ENCODE data around the gene A4GNT.
A peak's percentile ranks its signal among the peaks of the same experiment; 100 is the strongest.

A4GNT gene

DNA sequence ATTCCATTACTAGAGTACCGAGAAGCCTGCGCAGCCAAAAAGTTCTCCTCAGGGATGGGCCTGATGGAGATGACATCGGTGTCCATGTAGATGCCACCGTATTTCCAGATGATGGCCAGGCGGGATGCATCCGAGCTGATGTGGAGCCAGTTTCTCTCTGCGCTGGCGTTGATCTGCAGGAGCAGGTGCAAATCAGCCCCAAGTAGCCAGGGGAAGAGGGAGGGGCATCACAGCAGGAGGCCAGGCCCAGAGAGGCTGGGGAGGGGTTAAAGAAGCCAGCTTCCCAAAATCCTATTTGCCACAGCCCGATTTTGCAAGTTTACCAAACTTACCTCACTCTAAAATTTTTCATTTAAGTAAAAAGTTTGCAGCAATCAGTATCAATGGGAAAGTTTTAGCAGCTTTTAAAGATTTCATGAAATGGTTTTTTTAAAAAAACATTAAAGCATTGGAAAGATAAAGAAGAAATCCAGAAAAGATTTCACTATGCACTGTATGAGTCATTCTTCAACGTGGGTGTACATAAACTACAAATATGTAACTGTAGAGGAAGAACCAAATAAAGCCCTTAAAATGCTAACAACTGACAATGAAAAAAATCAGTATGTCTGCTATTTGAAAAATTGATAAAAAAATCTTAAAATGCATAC lies 7.4 kb downstream of the A4GNT start:
- Histone ChIP-seq H3K79me1 (replicated peaks; ENCODE audit: low read length, poor library complexity, severe bottlenecking) (no peaks in the 10 kb centered on the region), H3K4me1 (ENCODE audit: control insufficient read depth, insufficient read depth, low read depth, low read length) (peaks cover 8% of the 10 kb centered on the region), H2BK120ac (ENCODE audit: low read depth, low read length) (no peak overlapping the region), H3K4me3 (ENCODE audit: insufficient read depth in 1 of 2, low read depth in 1 of 2, low read length in 2 of 2) (peak overlapping the region in 1 of 2 experiments; percentile 46), H3K9ac (ENCODE audit: low read length) (peak overlapping the region; percentile 80), H2AFZ (ENCODE audit: low read depth, low read length) (no peak overlapping the region), H3K14ac (ENCODE audit: low read length in 2 of 2) (no peak overlapping the region), H2BK15ac (ENCODE audit: low read depth, poor library complexity, severe bottlenecking) (no peak overlapping the region), H3K4me2 (ENCODE audit: low read length, poor library complexity, severe bottlenecking) (no peak overlapping the region), H3K23ac (ENCODE audit: low read length in 2 of 2) (no peak overlapping the region), H3K4ac (ENCODE audit: low read depth in 1 of 2, low read length in 2 of 2) (no peak overlapping the region), H3K27ac (ENCODE audit: low read length, poor library complexity, severe bottlenecking) (no peak overlapping the region), H4K8ac (ENCODE audit: low read length) (no peak overlapping the region), H3K27me3 (ENCODE audit: control insufficient read depth in 1 of 2, insufficient read depth in 1 of 2, low read length in 2 of 2) (no peaks in the 10 kb centered on the region), H3K18ac (ENCODE audit: low read depth in 1 of 2, low read length in 2 of 2) (no peak overlapping the region), H2BK5ac (ENCODE audit: low read depth, low read length, poor library complexity, severe bottlenecking) (no peak overlapping the region), H2BK12ac (ENCODE audit: low read length in 2 of 2) (no peak overlapping the region), H3K36me3 (ENCODE audit: control insufficient read depth in 1 of 2, insufficient read depth in 2 of 2, low read depth in 1 of 2, low read length in 2 of 2) (no peaks in the 10 kb centered on the region), H3K9me3 (ENCODE audit: control insufficient read depth, low read length) (peaks cover 7% of the 10 kb centered on the region), H4K91ac (ENCODE audit: low read length) (no peak overlapping the region), H2AK5ac (ENCODE audit: low read length, severe bottlenecking) (no peak overlapping the region)
- 93% methylated on average over 8 of the region's 10 CpGs for WGBS
- peak; percentile 32 for DNase-seq

DNA sequence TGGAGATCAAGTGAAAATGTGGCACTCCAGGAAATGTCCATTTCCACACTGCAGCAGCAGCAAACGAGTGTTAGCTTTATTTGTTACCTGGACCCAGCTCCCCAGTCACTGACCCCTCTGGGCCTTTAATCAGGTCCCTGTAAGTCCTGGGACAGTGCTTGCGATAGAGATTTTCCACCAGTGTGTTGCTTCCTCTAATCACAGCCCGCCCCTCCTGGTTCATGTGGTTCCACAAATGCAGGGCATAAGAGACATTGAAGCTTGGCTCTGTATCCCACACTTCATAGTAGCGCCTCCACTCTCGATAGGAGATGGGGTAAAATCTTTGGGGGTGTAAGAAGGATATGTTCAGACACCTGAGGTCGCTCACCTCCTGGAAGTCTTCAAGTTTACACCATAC lies 8.0 kb downstream of the A4GNT start:
- Histone ChIP-seq H4K91ac (ENCODE audit: low read length) (no peak overlapping the region), H3K4me3 (ENCODE audit: insufficient read depth in 1 of 2, low read depth in 1 of 2, low read length in 2 of 2) (no peak overlapping the region), H3K79me1 (replicated peaks; ENCODE audit: low read length, poor library complexity, severe bottlenecking) (no peaks in the 10 kb centered on the region), H2BK120ac (ENCODE audit: low read depth, low read length) (no peak overlapping the region), H3K4me1 (ENCODE audit: control insufficient read depth, insufficient read depth, low read depth, low read length) (peaks cover 8% of the 10 kb centered on the region), H2BK12ac (ENCODE audit: low read length in 2 of 2) (no peak overlapping the region), H2BK5ac (ENCODE audit: low read depth, low read length, poor library complexity, severe bottlenecking) (no peak overlapping the region), H3K9me3 (ENCODE audit: control insufficient read depth, low read length) (peaks cover 7% of the 10 kb centered on the region), H2AK5ac (ENCODE audit: low read length, severe bottlenecking) (no peak overlapping the region), H3K36me3 (ENCODE audit: control insufficient read depth in 1 of 2, insufficient read depth in 2 of 2, low read depth in 1 of 2, low read length in 2 of 2) (no peaks in the 10 kb centered on the region), H3K9ac (ENCODE audit: low read length) (no peak overlapping the region), H3K18ac (ENCODE audit: low read depth in 1 of 2, low read length in 2 of 2) (no peak overlapping the region), H3K23ac (ENCODE audit: low read length in 2 of 2) (no peak overlapping the region), H3K27me3 (ENCODE audit: control insufficient read depth in 1 of 2, insufficient read depth in 1 of 2, low read length in 2 of 2) (no peaks in the 10 kb centered on the region), H2AFZ (ENCODE audit: low read depth, low read length) (no peak overlapping the region), H3K14ac (ENCODE audit: low read length in 2 of 2) (no peak overlapping the region), H3K4me2 (ENCODE audit: low read length, poor library complexity, severe bottlenecking) (no peak overlapping the region), H3K27ac (ENCODE audit: low read length, poor library complexity, severe bottlenecking) (no peak overlapping the region), H3K4ac (ENCODE audit: low read depth in 1 of 2, low read length in 2 of 2) (no peak overlapping the region), H2BK15ac (ENCODE audit: low read depth, poor library complexity, severe bottlenecking) (no peak overlapping the region), H4K8ac (ENCODE audit: low read length) (no peak overlapping the region)
- DNase-seq: no peak
- 92% methylated on average over 3 of the region's 6 CpGs for WGBS

DNA sequence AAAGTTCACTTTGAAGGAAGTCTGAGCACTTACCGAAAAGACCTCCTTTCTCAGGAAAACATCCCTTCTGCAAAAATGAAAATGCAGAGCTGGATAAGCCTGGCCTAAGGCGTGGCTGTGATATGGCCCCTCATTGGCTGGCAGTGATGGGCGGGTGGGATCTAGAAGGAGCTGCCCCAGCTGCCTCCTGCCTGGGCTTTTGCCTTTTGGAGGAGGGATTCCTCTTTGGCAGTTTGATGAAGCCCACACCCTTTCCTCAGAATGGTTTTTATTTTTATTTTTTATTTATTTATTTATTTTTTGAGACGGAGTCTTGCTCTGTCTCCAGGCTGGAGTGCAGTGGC lies 12.8 kb downstream of the A4GNT start:
- Histone ChIP-seq H3K79me1 (replicated peaks; ENCODE audit: low read length, poor library complexity, severe bottlenecking) (no peaks in the 10 kb centered on the region), H3K23ac (ENCODE audit: low read length in 2 of 2) (no peak overlapping the region), H3K9me3 (ENCODE audit: control insufficient read depth, low read length) (peaks cover 7% of the 10 kb centered on the region), H3K27me3 (ENCODE audit: control insufficient read depth in 1 of 2, insufficient read depth in 1 of 2, low read length in 2 of 2) (no peaks in the 10 kb centered on the region), H2AK5ac (ENCODE audit: low read length, severe bottlenecking) (no peak overlapping the region), H4K91ac (ENCODE audit: low read length) (no peak overlapping the region), H3K4ac (ENCODE audit: low read depth in 1 of 2, low read length in 2 of 2) (no peak overlapping the region), H2BK5ac (ENCODE audit: low read depth, low read length, poor library complexity, severe bottlenecking) (no peak overlapping the region), H3K27ac (ENCODE audit: low read length, poor library complexity, severe bottlenecking) (no peak overlapping the region), H2AFZ (ENCODE audit: low read depth, low read length) (no peak overlapping the region), H3K36me3 (ENCODE audit: control insufficient read depth in 1 of 2, insufficient read depth in 2 of 2, low read depth in 1 of 2, low read length in 2 of 2) (no peaks in the 10 kb centered on the region), H3K4me1 (ENCODE audit: control insufficient read depth, insufficient read depth, low read depth, low read length) (peaks cover 7% of the 10 kb centered on the region), H3K4me2 (ENCODE audit: low read length, poor library complexity, severe bottlenecking) (no peak overlapping the region), H3K14ac (ENCODE audit: low read length in 2 of 2) (no peak overlapping the region), H2BK15ac (ENCODE audit: low read depth, poor library complexity, severe bottlenecking) (no peak overlapping the region), H3K9ac (ENCODE audit: low read length) (no peak overlapping the region), H2BK120ac (ENCODE audit: low read depth, low read length) (no peak overlapping the region), H3K18ac (ENCODE audit: low read depth in 1 of 2, low read length in 2 of 2) (no peak overlapping the region), H4K8ac (ENCODE audit: low read length) (no peak overlapping the region), H2BK12ac (ENCODE audit: low read length in 2 of 2) (no peak overlapping the region), H3K4me3 (ENCODE audit: insufficient read depth in 1 of 2, low read depth in 1 of 2, low read length in 2 of 2) (no peak overlapping the region)
- no peak for DNase-seq
- WGBS: 80% methylated on average over 2 of the region's 4 CpGs

DNA sequence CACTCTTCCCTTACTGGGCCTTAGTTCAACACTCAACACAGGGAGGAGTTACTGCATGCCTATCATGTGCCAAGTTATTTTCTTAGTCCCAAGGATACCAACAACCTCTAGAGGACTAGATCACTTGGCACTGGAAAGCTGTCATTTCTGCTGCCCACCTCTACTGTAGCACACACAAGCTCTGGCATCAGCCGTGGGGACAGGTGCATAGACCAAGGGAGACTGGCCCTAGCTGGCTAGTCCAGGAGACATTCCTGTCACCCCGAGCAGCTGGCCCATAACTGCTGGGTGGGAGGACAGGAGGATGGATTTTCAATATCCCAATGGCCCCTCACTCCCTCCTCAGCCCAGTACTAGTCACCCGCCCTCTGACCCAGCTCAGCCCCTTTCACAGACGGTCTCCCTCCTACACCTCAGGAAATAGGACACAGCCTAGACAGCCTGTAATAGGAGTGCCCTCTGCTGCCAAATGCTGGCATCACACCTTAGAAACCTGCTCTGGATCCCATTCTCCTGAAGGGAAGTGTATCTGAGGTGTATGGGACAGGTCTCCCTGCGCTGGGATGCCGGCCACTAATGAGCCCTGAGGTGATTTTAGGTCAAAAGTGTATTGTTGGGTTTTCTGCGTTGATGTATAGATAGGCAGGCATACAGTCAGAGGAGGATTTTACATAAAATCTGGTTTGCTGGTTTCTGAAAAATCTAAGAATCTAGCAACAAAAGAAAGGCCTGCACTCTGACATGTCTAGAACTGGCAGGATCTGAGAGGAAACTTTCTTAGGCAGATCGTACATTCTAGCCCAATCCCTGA lies 13.4 kb downstream of the A4GNT start:
- Histone ChIP-seq H2BK12ac (ENCODE audit: low read length in 2 of 2) (no peak overlapping the region), H4K91ac (ENCODE audit: low read length) (no peak overlapping the region), H3K4me2 (ENCODE audit: low read length, poor library complexity, severe bottlenecking) (no peak overlapping the region), H3K9ac (ENCODE audit: low read length) (no peak overlapping the region), H2BK120ac (ENCODE audit: low read depth, low read length) (no peak overlapping the region), H3K9me3 (ENCODE audit: control insufficient read depth, low read length) (peaks cover 5% of the 10 kb centered on the region), H3K23ac (ENCODE audit: low read length in 2 of 2) (no peak overlapping the region), H3K27ac (ENCODE audit: low read length, poor library complexity, severe bottlenecking) (no peak overlapping the region), H2AK5ac (ENCODE audit: low read length, severe bottlenecking) (no peak overlapping the region), H3K4me1 (ENCODE audit: control insufficient read depth, insufficient read depth, low read depth, low read length) (peaks cover 10% of the 10 kb centered on the region), H4K8ac (ENCODE audit: low read length) (no peak overlapping the region), H2BK5ac (ENCODE audit: low read depth, low read length, poor library complexity, severe bottlenecking) (no peak overlapping the region), H3K14ac (ENCODE audit: low read length in 2 of 2) (no peak overlapping the region), H3K4me3 (ENCODE audit: insufficient read depth in 1 of 2, low read depth in 1 of 2, low read length in 2 of 2) (no peak overlapping the region), H3K27me3 (ENCODE audit: control insufficient read depth in 1 of 2, insufficient read depth in 1 of 2, low read length in 2 of 2) (no peaks in the 10 kb centered on the region), H3K18ac (ENCODE audit: low read depth in 1 of 2, low read length in 2 of 2) (no peak overlapping the region), H3K4ac (ENCODE audit: low read depth in 1 of 2, low read length in 2 of 2) (no peak overlapping the region), H3K36me3 (ENCODE audit: control insufficient read depth in 1 of 2, insufficient read depth in 2 of 2, low read depth in 1 of 2, low read length in 2 of 2) (no peaks in the 10 kb centered on the region), H2AFZ (ENCODE audit: low read depth, low read length) (no peak overlapping the region), H3K79me1 (replicated peaks; ENCODE audit: low read length, poor library complexity, severe bottlenecking) (no peaks in the 10 kb centered on the region), H2BK15ac (ENCODE audit: low read depth, poor library complexity, severe bottlenecking) (no peak overlapping the region)
- 47% methylated on average over 8 of the region's 8 CpGs for WGBS
- DNase-seq: peak; percentile 79

Measured in mesenchymal stem cell (in vitro differentiated cells and primary cell).